Suprapubic skin (tissue), 4 donors: ENCODE measurements around the gene PBLD. TPM values are rescaled to one million over a fixed set of nuclear protein-coding genes. Genes with fewer than 3 reads are reported as not detected.

Source experiments
- DNase-seq, 2 donors: peaks; one replicate each; pipeline ENCODE4 v3.0.0-alpha.2; 2019; ENCODE audit warnings: low spot score in 2 of 2
- H3K27ac ChIP-seq: fragments of 200-600 bp; sonication (generic); one replicate; pipeline ENCODE4 v1.5.1; 2019
- H3K27me3 ChIP-seq: fragments of 200-600 bp; sonication (generic); one replicate; pipeline ENCODE4 v1.5.1; 2019
- H3K36me3 ChIP-seq: fragments of 200-600 bp; sonication (generic); one replicate; pipeline ENCODE4 v1.5.1; 2019
- H3K4me1 ChIP-seq: fragments of 200-600 bp; sonication (generic); one replicate; pipeline ENCODE4 v1.5.1; 2019
- H3K4me3 ChIP-seq: fragments of 200-600 bp; sonication (generic); one replicate; pipeline ENCODE4 v1.5.1; 2019; ENCODE audit warnings: mild to moderate bottlenecking
- H3K9me3 ChIP-seq: fragments of 200-600 bp; sonication (generic); one replicate; pipeline ENCODE4 v1.5.1; 2019
- EP300 ChIP-seq: sonication (generic); formaldehyde crosslinking; IDR thresholded peaks from one replicate; pipeline ENCODE4 v1.6.1; 2017; ENCODE audit warnings: antibody characterized with exemption
- POLR2A ChIP-seq, 2 donors: fragments of 450-650 bp; IDR thresholded peaks; one replicate each; pipeline ENCODE4 v1.6.1; 2017; ENCODE audit warnings: antibody characterized with exemption in 2 of 2, mild to moderate bottlenecking in 2 of 2, moderate library complexity in 2 of 2
- POLR2AphosphoS5 ChIP-seq, 3 donors: sonication (generic); formaldehyde crosslinking; IDR thresholded peaks; one replicate each; pipeline ENCODE4 v1.6.1; 2017; ENCODE audit warnings: antibody characterized with exemption in 3 of 3
- WGBS: methylation state at CpG from one replicate; pipeline ENCODE4 v1.1.5; 2018; 5-methylcytosine and 5-hydroxymethylcytosine counted together
- total RNA-seq, 4 donors: library from RNA; depleted of rRNA; stranded (reverse); fragments of >200 nt; gene quantifications; one replicate each; pipeline ENCODE4 v1.1.0, GENCODE V29; 2016
- TF ChIP-seq, protein P1 (sequence below), 2 donors: fragments of 200-600 bp in 1 of 2; fragments of 450-650 bp in 1 of 2; sonication (generic) in 1 of 2; IDR thresholded peaks; one replicate each; pipeline ENCODE4 v1.5.1; 2016 to 2019; ENCODE audit warnings: antibody characterized with exemption in 2 of 2, mild to moderate bottlenecking in 1 of 2, moderate library complexity in 1 of 2

The PBLD gene
- total RNA-seq, 4 donors from 2014 or later: 1.4 to 4.0 (median 2.8) TPM

GRCh38 chr10:68235581-68235980 is 97.1 kb downstream of the PBLD start:
- TF ChIP-seq, protein P1, sequence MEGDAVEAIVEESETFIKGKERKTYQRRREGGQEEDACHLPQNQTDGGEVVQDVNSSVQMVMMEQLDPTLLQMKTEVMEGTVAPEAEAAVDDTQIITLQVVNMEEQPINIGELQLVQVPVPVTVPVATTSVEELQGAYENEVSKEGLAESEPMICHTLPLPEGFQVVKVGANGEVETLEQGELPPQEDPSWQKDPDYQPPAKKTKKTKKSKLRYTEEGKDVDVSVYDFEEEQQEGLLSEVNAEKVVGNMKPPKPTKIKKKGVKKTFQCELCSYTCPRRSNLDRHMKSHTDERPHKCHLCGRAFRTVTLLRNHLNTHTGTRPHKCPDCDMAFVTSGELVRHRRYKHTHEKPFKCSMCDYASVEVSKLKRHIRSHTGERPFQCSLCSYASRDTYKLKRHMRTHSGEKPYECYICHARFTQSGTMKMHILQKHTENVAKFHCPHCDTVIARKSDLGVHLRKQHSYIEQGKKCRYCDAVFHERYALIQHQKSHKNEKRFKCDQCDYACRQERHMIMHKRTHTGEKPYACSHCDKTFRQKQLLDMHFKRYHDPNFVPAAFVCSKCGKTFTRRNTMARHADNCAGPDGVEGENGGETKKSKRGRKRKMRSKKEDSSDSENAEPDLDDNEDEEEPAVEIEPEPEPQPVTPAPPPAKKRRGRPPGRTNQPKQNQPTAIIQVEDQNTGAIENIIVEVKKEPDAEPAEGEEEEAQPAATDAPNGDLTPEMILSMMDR (IDR thresholded peaks at IDR 0.05): no peak
- TF ChIP-seq EP300 (no peak), POLR2AphosphoS5 (IDR thresholded peaks at IDR 0.05) (no peak), POLR2A (IDR thresholded peaks at IDR 0.05) (no peak)
- H3K9me3 ChIP-seq: no peaks in the 10 kb centered on the region
- no peaks in the 10 kb centered on the region for H3K27me3 ChIP-seq

DNA sequence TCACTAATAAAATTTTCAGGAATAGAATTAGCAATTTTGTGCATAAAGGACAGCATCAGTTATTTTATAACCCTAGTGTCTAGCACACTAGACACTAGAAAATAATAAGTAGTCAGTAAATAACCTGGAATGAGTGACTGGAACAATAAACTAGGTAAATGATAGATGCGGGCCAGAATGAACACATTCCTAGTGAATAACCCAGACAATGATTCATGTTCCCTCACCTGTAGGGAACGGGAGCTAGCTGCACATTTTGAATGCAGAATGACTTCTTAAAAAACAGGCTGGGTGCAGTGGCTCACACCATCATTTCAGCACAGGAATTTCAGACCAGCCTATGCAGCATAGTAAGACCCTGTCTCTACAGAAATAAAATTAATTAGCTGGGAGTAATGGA is 97.6 kb downstream of the PBLD start:
- H3K36me3 ChIP-seq: no peaks in the 10 kb centered on the region
- TF ChIP-seq, protein P1 (IDR thresholded peaks at IDR 0.05): no peak
- TF ChIP-seq POLR2AphosphoS5 (IDR thresholded peaks at IDR 0.05): no peak
- TF ChIP-seq EP300: no peak
- no peak for TF ChIP-seq POLR2A (IDR thresholded peaks at IDR 0.05)
- 45% methylated on average over 2 of the region's 2 CpGs for WGBS
- H3K4me1 ChIP-seq: peaks cover 8% of the 10 kb centered on the region
- DNase-seq: no peak
- H3K9me3 ChIP-seq: no peaks in the 10 kb centered on the region
- H3K27ac ChIP-seq: no peak overlapping the region
- no peak overlapping the region for H3K4me3 ChIP-seq
- H3K27me3 ChIP-seq: no peaks in the 10 kb centered on the region

More at GRCh38 chr10:68235581-68235980, 97.1 kb downstream of the PBLD start:
- H3K4me1 ChIP-seq: peaks cover 7% of the 10 kb centered on the region
- no peak overlapping the region for H3K27ac ChIP-seq
- DNase-seq: no peak
- H3K36me3 ChIP-seq: no peaks in the 10 kb centered on the region
- no peak overlapping the region for H3K4me3 ChIP-seq

DNA sequence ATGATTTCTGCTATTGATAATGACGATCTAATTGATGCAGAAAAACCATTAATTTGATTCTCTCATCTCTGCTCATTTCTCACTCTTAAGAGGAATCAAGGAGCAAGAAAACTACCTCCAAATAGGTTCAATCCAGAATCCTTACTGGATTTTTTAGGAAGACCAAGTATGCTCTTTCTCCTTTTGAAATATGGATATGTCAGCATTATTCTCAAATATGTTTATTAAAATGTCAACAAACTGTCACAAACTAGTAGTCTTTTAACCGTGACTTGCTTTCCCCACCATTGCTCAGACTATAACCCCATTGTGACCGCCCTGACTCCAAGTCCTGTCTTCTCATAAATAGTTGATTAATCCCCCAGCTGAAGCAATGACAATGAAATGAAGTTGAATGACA is 99.7 kb downstream of the PBLD start:
- DNase-seq: no peak
- TF ChIP-seq POLR2AphosphoS5 (IDR thresholded peaks at IDR 0.05) (no peak), EP300 (no peak), POLR2A (IDR thresholded peaks at IDR 0.05) (no peak)
- TF ChIP-seq, protein P1 (IDR thresholded peaks at IDR 0.05): no peak
- Histone ChIP-seq H3K4me1 (peaks cover 8% of the 10 kb centered on the region), H3K27me3 (no peaks in the 10 kb centered on the region), H3K4me3 (no peak overlapping the region), H3K27ac (no peak overlapping the region), H3K9me3 (no peaks in the 10 kb centered on the region), H3K36me3 (no peaks in the 10 kb centered on the region)
- 85% methylated on average over 3 of the region's 3 CpGs for WGBS

Other genes starting within 250 kb of the PBLD start
- under 1 TPM in 1 of 4 donors, not detected in 3; 0.16 TPM for gene MYPN, start 223.4 kb downstream of the PBLD start, total RNA-seq
- gene ATOH7, start 100.8 kb downstream of the PBLD start, total RNA-seq: not detected
- gene HNRNPH3, start 864 bp downstream of the PBLD start, total RNA-seq: 10 to 100 TPM; 29.0 to 58.5 (median 43.9) TPM
- gene RUFY2, start 74.3 kb upstream of the PBLD start, total RNA-seq: 10 to 100 TPM; 12.4 to 43.3 (median 21.6) TPM
- 1 to 10 TPM; 2.4 to 7.2 (median 3.5) TPM for gene DNA2, start 139.0 kb upstream of the PBLD start, total RNA-seq
- gene SLC25A16, start 194.6 kb upstream of the PBLD start, total RNA-seq: 10 to 100 TPM in 3 of 4 donors, 1 to 10 TPM in 1; 6.8 to 35.7 (median 12.9) TPM
- 1 to 10 TPM in 3 of 4 donors, under 1 TPM in 1; 0.98 to 3.2 (median 2.6) TPM for gene TET1, start 227.4 kb upstream of the PBLD start, total RNA-seq